VCaP (cell line): Measurements from ENCODE around the gene ADK.
"Not testable (repeated sequence)": the region's sequence is repeated elsewhere in the genome, so short reads cannot be mapped to it uniquely, and the experiment has no call there.

Experiments
- H3K27ac ChIP-seq: fragments of 450-650 bp; 2 replicates; pipeline ENCODE4 v1.5.1; 2017
- CTCF ChIP-seq: fragments of 450-650 bp; conservative IDR thresholded peaks from 2 replicates; pipeline ENCODE4 v1.5.1; 2017; ENCODE audit warnings: mild to moderate bottlenecking, moderate library complexity

ADK gene

GRCh38 chr10:74145133-74145532, 5.9 kb upstream of the ADK start:
- peak overlapping the region; percentile 6; the same call in 1 of the 2 replicates for H3K27ac ChIP-seq
- TF ChIP-seq CTCF: no peak

- not testable (repeated sequence) for H3K27ac ChIP-seq
Measured at GRCh38 chr10:74146980-74147379, 4.0 kb upstream of the ADK start.

GRCh38 chr10:74150204-74150989, 624 bp upstream of the ADK start, which contains the start of gene AP3M1:
TSS of gene AP3M1 (minus strand) at chr10:74150828. CDS start at chr10:74138379, 12,449 bp downstream.
- no peak for TF ChIP-seq CTCF
- peak within 1 kb of the TSS; percentile 95 for H3K27ac ChIP-seq

GRCh38 chr10:74151879-74152722, 1.1 kb downstream of the ADK start:
- TF ChIP-seq CTCF: no peak
- H3K27ac ChIP-seq: peak overlapping the region; percentile 95

GRCh38 chr10:74153123-74153522, 2.1 kb downstream of the ADK start:
- H3K27ac ChIP-seq: no peak overlapping the region
- no peak for TF ChIP-seq CTCF

GRCh38 chr10:74153676-74154075, 2.7 kb downstream of the ADK start:
- TF ChIP-seq CTCF: no peak
- H3K27ac ChIP-seq: peak overlapping the region; percentile 19

GRCh38 chr10:74156919-74157289, 5.9 kb downstream of the ADK start:
- H3K27ac ChIP-seq: no peak overlapping the region

More at GRCh38 chr10:74156919-74157289, 5.9 kb downstream of the ADK start:
- TF ChIP-seq CTCF: no peak
